Skeletal muscle tissue (tissue), 4 donors: ENCODE results near the gene HEATR9. TPM values are rescaled to one million over a fixed set of nuclear protein-coding genes. Genes with fewer than 3 reads are reported as not detected.

Source experiments
- H3K27ac ChIP-seq: one replicate; pipeline ENCODE4 v1.7.0; 2013; ENCODE audit warnings: mild to moderate bottlenecking, low read depth, low read length, inconsistent platforms
- H3K27me3 ChIP-seq, 3 donors: one replicate each; pipeline ENCODE4 v1.7.0; 2013; ENCODE audit warnings: low read length in 3 of 3; ENCODE audit not compliant: control insufficient read depth in 3 of 3, insufficient read depth in 3 of 3
- H3K36me3 ChIP-seq, 3 donors: one replicate each; pipeline ENCODE4 v1.7.0; 2013; ENCODE audit warnings: low read length in 3 of 3; ENCODE audit not compliant: control insufficient read depth in 3 of 3, insufficient read depth in 3 of 3
- H3K4me1 ChIP-seq, 3 donors: one replicate each; pipeline ENCODE4 v1.7.0; 2013; ENCODE audit warnings: low read length in 3 of 3, mild to moderate bottlenecking in 3 of 3; ENCODE audit not compliant: control insufficient read depth in 3 of 3, insufficient read depth in 3 of 3
- H3K4me3 ChIP-seq, 3 donors: one replicate each; pipeline ENCODE4 v1.7.0; 2013; ENCODE audit warnings: low read length in 3 of 3
- H3K9ac ChIP-seq, 3 donors: one replicate each; pipeline ENCODE4 v1.7.0; 2013; ENCODE audit warnings: low read length in 3 of 3, mild to moderate bottlenecking in 3 of 3, moderate library complexity in 2 of 3, low read depth in 1 of 3
- H3K9me3 ChIP-seq, 3 donors: one replicate each; pipeline ENCODE4 v1.7.0; 2013; ENCODE audit warnings: low read length in 3 of 3; ENCODE audit not compliant: control insufficient read depth in 3 of 3
- total RNA-seq: library from RNA; depleted of rRNA; stranded (reverse); fragments of >200 nt; gene quantifications from one replicate; pipeline ENCODE4 v1.2.3, GENCODE V29; 2014
- donor health status: Osteomylitis.

HEATR9 gene
- total RNA-seq, 1 donor from 2014 or later: not detected

GRCh38 chr17:35895636-35896587 is 27.2 kb upstream of the HEATR9 start:
- Histone ChIP-seq H3K27ac (no peak overlapping the region), H3K36me3 (no peaks in the 10 kb centered on the region), H3K4me3 (no peak overlapping the region), H3K9me3 (no peaks in the 10 kb centered on the region), H3K27me3 (peaks cover 0 to 6% (median 6%) of the 10 kb centered on the region in 3 donors), H3K4me1 (no peaks in the 10 kb centered on the region), H3K9ac (no peak overlapping the region)

GRCh38 chr17:35894206-35894605 is 25.5 kb upstream of the HEATR9 start:
- H3K4me3 ChIP-seq: no peak overlapping the region
- H3K9me3 ChIP-seq: no peaks in the 10 kb centered on the region
- H3K27me3 ChIP-seq: no peaks in the 10 kb centered on the region
- H3K36me3 ChIP-seq: no peaks in the 10 kb centered on the region
- H3K9ac ChIP-seq: no peak overlapping the region
- H3K27ac ChIP-seq: no peak overlapping the region
- H3K4me1 ChIP-seq: peaks cover 0 to 5% (median 0%) of the 10 kb centered on the region in 3 donors

- Histone ChIP-seq H3K9me3 (no peaks in the 10 kb centered on the region), H3K4me1 (peaks cover 0 to 5% (median 0%) of the 10 kb centered on the region in 3 donors), H3K9ac (no peak overlapping the region), H3K27ac (no peak overlapping the region), H3K36me3 (no peaks in the 10 kb centered on the region), H3K4me3 (no peak overlapping the region), H3K27me3 (no peaks in the 10 kb centered on the region)
These were observed 25.1 kb upstream of the HEATR9 start for GRCh38 chr17:35893751-35894150.

DNA sequence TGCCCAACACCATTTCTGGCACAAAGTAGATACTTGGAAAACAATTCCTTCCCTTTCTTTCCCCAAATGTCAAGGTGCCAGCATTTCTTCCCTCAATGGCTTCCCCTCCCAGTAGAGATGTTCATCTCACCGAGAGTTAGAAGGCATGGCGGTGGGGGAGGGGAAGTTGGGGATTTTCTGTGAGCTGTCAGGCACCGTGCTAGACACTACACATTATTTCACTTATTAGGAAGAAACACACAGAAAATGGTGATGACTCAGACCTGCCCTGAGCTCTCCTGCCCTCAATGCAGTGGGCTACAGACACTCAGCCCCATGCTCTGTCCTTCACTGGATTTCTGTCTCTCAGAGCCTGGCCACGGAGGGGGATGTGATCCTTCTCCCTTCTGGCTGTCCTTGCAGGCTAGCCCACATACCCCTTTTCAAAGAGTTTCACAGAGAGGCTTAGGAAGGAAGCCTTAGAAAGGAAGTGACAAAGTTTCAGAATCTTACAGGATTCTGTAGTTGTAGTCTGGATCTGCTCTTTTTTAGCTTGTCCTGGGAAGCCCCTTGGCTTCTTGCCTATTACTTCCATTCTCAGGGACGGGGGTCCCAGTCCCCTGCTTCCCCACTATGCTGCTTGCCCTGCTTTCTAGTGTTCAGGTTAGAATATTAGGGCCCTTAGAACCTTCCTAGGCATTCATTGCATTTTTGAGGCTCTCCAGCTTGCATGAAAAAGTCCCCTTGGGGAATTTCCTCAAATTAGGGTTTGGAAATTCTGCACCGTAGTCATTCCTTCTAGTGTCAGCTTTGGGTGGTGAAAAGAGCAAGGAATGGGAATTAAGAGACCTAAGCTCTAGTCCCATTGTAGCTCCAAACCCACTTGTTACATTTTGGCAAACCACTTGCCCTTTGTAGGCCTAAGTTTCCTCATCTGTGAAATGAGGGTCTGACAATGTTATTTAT is 23.7 kb upstream of the HEATR9 start:
- no peaks in the 10 kb centered on the region for H3K9me3 ChIP-seq
- no peaks in the 10 kb centered on the region for H3K27me3 ChIP-seq
- no peak overlapping the region for H3K4me3 ChIP-seq
- H3K9ac ChIP-seq: no peak overlapping the region
- no peaks in the 10 kb centered on the region for H3K36me3 ChIP-seq
- H3K27ac ChIP-seq: no peak overlapping the region
- peaks cover 0 to 5% (median 0%) of the 10 kb centered on the region in 3 donors for H3K4me1 ChIP-seq

DNA sequence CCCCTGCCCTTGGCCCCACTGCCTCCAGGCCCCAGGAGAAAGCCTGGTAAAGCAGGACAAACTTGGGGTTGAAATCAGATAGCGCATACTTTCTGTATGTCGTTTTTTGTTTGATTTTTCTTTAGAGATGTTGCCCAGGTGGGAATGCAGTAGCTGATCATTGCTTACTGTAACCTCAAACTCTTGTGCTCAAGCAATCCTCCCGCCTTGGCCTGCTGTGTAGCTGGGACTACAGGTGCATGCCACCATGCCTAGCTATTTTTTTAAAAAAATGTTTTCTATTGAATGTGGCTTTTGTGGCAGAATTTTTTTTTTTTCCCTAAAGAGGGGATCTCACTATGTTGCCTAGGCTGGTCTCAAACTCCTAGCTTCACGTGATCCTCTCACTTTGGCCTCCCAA is 22.6 kb upstream of the HEATR9 start:
- H3K36me3 ChIP-seq: no peaks in the 10 kb centered on the region
- H3K9me3 ChIP-seq: no peaks in the 10 kb centered on the region
- no peaks in the 10 kb centered on the region for H3K27me3 ChIP-seq
- no peak overlapping the region for H3K27ac ChIP-seq
- H3K4me3 ChIP-seq: no peak overlapping the region
- no peak overlapping the region for H3K9ac ChIP-seq
- peaks cover 0 to 5% (median 0%) of the 10 kb centered on the region in 3 donors for H3K4me1 ChIP-seq

DNA sequence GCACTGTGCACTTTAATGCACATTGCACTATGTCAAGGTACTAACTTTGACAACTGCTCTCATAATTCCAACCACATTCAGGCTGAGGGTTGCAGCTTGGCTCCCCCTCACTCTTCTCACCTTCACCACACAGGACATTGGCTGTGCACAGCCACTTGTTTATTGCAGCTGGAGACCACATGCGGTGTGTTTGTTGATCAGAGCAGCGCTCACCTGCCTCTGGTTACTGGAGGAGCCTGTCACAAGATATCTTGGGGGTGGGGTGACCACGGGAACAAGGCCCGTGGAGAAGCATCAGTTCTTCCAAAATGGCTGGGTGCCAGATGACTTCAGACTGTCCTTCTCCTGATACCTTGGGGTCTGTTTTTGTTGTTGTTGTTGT is 22.1 kb upstream of the HEATR9 start:
- Histone ChIP-seq H3K27ac (no peak overlapping the region), H3K9ac (no peak overlapping the region), H3K36me3 (no peaks in the 10 kb centered on the region), H3K4me1 (peaks cover 0 to 5% (median 0%) of the 10 kb centered on the region in 3 donors), H3K9me3 (no peaks in the 10 kb centered on the region), H3K4me3 (no peak overlapping the region), H3K27me3 (no peaks in the 10 kb centered on the region)

GRCh38 chr17:35889818-35890773 is 21.4 kb upstream of the HEATR9 start:
- Histone ChIP-seq H3K4me1 (peaks cover 0 to 5% (median 0%) of the 10 kb centered on the region in 3 donors), H3K36me3 (no peaks in the 10 kb centered on the region), H3K4me3 (no peak overlapping the region), H3K9ac (no peak overlapping the region), H3K27me3 (no peaks in the 10 kb centered on the region), H3K27ac (no peak overlapping the region), H3K9me3 (no peaks in the 10 kb centered on the region)

- Histone ChIP-seq H3K27me3 (no peaks in the 10 kb centered on the region), H3K27ac (no peak overlapping the region), H3K9ac (no peak overlapping the region), H3K4me3 (no peak overlapping the region), H3K4me1 (peaks cover 0 to 5% (median 0%) of the 10 kb centered on the region in 3 donors), H3K9me3 (no peaks in the 10 kb centered on the region), H3K36me3 (no peaks in the 10 kb centered on the region)
These were observed 20.6 kb upstream of the HEATR9 start for GRCh38 chr17:35889241-35889640.
